ENCODE measurements around the gene SULT4A1. TPM values are rescaled to one million over a fixed set of nuclear protein-coding genes. Genes with fewer than 3 reads are reported as not detected.
A peak's percentile ranks its signal among the peaks of the same experiment; 100 is the strongest.

Gene SULT4A1
- total RNA-seq, 4 donors from 2014 or later, result 1.3 TPM; not detected in 3

GRCh38 chr22:43833286-43834240 lies 28.8 kb downstream of the SULT4A1 start:
- no peak overlapping the region for H3K27ac ChIP-seq
- no peaks in the 10 kb centered on the region for H3K27me3 ChIP-seq
- H3K9me3 ChIP-seq, result no peaks in the 10 kb centered on the region
- no peak for DNase-seq (ENCODE audit: low spot score in 2 of 2)
- WGBS, 2 donors, result 73 to 80% methylated on average over 28 to 31 of the region's 36 CpGs
- H3K4me1 ChIP-seq, result peaks cover 0 to 21% (median 7%) of the 10 kb centered on the region in 4 donors
- no peaks in the 10 kb centered on the region for H3K36me3 ChIP-seq
- TF ChIP-seq POLR2A (IDR thresholded peaks at IDR 0.05), result no peak
- TF ChIP-seq EP300 (IDR thresholded peaks at IDR 0.05), result no peak
- no peak for TF ChIP-seq CTCF (IDR thresholded peaks at IDR 0.05)
- no peak overlapping the region for H3K4me3 ChIP-seq

GRCh38 chr22:43832393-43833265 lies 29.7 kb downstream of the SULT4A1 start:
- no peak for TF ChIP-seq CTCF (IDR thresholded peaks at IDR 0.05)
- TF ChIP-seq POLR2A (IDR thresholded peaks at IDR 0.05), result no peak
- TF ChIP-seq EP300 (IDR thresholded peaks at IDR 0.05), result no peak
- H3K4me3 ChIP-seq, result no peak overlapping the region
- H3K27me3 ChIP-seq, result no peaks in the 10 kb centered on the region
- H3K4me1 ChIP-seq, result peaks cover 0 to 24% (median 7%) of the 10 kb centered on the region in 4 donors
- H3K27ac ChIP-seq, result no peak overlapping the region
- WGBS, 2 donors, result 86 to 89% methylated on average over 15 to 18 of the region's 18 CpGs
- no peaks in the 10 kb centered on the region for H3K9me3 ChIP-seq
- H3K36me3 ChIP-seq, result no peaks in the 10 kb centered on the region
- DNase-seq (ENCODE audit: low spot score in 2 of 2), result no peak

- no peaks in the 10 kb centered on the region for H3K36me3 ChIP-seq
- H3K4me3 ChIP-seq, result no peak overlapping the region
- H3K27me3 ChIP-seq, result no peaks in the 10 kb centered on the region
- WGBS, 2 donors, result 93 to 94% methylated on average over 27 to 31 of the region's 33 CpGs
- DNase-seq (ENCODE audit: low spot score in 2 of 2), result no peak
- peaks cover 0 to 24% (median 7%) of the 10 kb centered on the region in 4 donors for H3K4me1 ChIP-seq
- no peaks in the 10 kb centered on the region for H3K9me3 ChIP-seq
- no peak for TF ChIP-seq CTCF (IDR thresholded peaks at IDR 0.05)
- TF ChIP-seq POLR2A (IDR thresholded peaks at IDR 0.05), result no peak
- no peak for TF ChIP-seq EP300 (IDR thresholded peaks at IDR 0.05)
- H3K27ac ChIP-seq, result no peak overlapping the region
Observed at GRCh38 chr22:43831561-43832392, 30.5 kb downstream of the SULT4A1 start.

- Histone ChIP-seq H3K27me3 (no peaks in the 10 kb centered on the region), H3K27ac (peak overlapping the region in 2 of 4 donors; percentile 7 to 81), H3K36me3 (no peaks in the 10 kb centered on the region)
Observed at GRCh38 chr22:43830931-43831560, 31.3 kb downstream of the SULT4A1 start.

More at GRCh38 chr22:43830931-43831560, 31.3 kb downstream of the SULT4A1 start:
- 65% methylated on average over 11 to 12 of the region's 12 CpGs for WGBS, 2 donors
- no peak for TF ChIP-seq POLR2A (IDR thresholded peaks at IDR 0.05)
- DNase-seq (ENCODE audit: low spot score in 2 of 2), result no peak
- H3K4me1 ChIP-seq, result peaks cover 0 to 30% (median 7%) of the 10 kb centered on the region in 4 donors
- no peaks in the 10 kb centered on the region for H3K9me3 ChIP-seq
- no peak overlapping the region for H3K4me3 ChIP-seq
